Embryonic facial prominence (tissue), 1 donor: Measurements from ENCODE around the gene DYRK1A.
A peak's percentile ranks its signal among the peaks of the same experiment; 100 is the strongest.

Source experiments
- DNase-seq: peaks from one replicate; pipeline ENCODE4 v3.0.0-alpha.2; 2016; ENCODE audit errors: extremely low spot score

The DYRK1A gene

DNA sequence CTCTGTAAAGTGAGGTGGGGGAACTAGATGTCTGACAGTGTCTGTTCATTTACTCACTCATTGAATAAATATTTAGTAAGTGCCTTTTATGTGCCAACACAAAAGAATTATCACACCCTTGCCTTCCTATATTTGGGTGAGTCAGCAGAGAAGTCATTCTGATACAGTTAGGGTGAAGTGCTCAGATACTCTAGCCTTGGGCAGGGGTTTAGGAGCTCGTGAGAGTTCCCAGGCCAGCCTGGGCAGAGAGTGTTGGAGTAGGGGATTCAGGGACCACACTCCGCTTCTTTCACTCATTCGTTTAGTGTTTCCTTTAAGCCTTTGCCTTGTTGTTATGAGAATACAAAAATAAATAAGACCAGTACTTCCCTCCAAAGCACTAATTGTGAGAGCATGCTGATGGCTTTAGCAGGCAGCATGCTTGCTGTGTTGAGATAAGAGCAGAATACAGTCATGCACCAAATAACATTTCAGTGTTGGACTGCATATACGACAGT, 83.9 kb downstream of the DYRK1A start:
- no peak for DNase-seq

GRCh38 chr21:37451446-37451845, 84.9 kb downstream of the DYRK1A start:
- no peak for DNase-seq

DNA sequence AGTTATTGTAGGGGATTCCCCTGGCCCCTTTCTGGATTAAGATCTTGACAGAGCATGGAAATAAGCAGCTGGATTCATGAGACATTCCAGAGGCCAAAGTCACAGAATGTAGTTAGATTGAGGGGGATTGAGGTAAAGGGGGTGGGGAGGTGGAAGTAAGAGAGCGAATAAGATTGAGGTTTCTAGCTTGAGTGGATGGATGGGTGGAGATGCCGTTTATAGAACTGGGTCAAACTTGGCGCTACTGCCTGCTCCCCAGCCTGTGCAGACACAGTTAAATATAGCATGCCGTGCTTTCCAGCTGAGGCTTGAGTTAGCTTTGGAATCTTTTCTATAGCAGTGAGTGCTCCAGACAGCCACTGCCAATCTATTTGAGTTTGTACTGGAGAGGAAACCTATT, 85.7 kb downstream of the DYRK1A start:
- DNase-seq: peak; percentile 25

GRCh38 chr21:37453350-37453749, 86.8 kb downstream of the DYRK1A start:
- no peak for DNase-seq

DNA sequence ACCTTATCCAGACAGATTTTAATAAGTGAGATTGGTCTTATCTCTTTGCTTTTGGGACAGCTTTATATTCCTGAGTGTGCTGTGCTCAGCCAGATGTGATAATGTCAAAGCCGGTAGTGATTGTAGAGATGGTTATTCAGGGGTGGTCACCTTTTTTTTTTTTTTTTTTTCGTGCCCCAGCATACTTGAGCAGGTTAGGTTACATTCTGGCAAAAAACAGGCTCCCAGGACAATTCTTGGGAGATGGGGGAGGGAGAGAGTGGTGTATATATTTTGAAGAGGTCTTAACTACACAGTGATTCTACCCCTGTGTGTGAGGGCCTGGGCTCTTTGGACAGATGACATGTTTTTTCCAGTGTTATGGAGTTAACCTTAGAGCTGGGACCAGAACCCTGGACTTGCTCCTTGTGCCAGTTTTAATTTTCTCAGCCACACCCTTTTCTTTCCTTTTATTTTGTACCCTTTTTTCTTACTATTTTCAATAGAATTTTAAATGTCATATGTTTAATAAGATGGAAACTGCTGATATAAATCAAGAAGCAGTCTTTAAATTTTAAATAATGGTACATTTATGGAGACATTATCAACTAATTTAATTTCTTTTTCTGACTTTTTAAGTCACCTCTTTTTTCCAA, 88.4 kb downstream of the DYRK1A start:
- DNase-seq: no peak

GRCh38 chr21:37455504-37455911, 88.9 kb downstream of the DYRK1A start:
- DNase-seq: no peak

DNA sequence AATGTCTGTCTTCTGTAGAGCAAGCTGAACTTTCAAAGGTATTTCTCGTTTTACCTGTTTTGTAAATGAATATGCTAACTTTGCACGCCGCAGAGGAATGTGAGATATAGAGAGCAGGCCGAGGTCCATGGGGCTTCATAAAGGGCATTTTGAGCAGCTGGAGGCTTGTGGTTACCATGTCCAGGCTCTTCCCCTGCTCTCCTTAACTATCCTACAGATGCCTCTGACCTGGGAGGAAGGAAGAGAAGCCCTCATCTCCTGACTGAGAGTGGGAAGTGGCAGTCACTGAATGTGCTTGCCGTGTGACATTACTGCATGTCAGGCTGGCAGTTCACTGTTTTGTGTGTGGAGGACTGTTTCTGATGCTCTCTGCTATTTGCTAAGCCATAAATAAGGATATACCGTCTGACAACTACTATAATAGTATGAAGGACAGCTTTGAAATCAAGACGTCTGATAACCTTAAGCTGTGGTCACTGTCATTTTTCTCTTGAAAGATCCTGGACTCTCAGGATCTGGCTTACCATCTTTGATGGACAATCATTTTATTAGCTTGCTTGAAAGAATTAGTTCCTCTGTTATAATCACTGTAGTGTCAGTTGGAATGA, 92.2 kb downstream of the DYRK1A start:
- DNase-seq: no peak

- DNase-seq: no peak
Measured at GRCh38 chr21:37459575-37459974, 93.0 kb downstream of the DYRK1A start.

- DNase-seq: no peak
Measured at GRCh38 chr21:37460196-37460595, 93.6 kb downstream of the DYRK1A start.

DNA sequence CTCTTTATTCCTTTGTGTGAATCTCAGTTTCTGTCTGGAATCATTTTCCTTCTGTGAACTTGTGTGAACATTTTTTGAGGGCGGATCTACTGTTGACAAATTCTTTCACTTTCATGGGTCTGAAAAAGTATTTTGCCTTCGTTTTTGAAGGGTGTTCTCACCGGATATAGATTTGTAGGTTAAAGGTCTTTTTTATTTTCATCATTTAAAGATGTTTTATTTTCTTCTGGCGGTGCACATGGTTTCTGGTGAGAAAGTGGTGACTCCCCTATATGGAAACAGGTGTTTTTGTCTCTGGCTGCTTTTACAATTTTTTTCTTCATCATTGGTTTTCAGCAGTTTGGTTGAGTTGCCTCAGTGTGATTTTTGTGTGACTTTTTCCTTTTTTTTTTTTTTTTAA, 94.9 kb downstream of the DYRK1A start:
- no peak for DNase-seq

DNA sequence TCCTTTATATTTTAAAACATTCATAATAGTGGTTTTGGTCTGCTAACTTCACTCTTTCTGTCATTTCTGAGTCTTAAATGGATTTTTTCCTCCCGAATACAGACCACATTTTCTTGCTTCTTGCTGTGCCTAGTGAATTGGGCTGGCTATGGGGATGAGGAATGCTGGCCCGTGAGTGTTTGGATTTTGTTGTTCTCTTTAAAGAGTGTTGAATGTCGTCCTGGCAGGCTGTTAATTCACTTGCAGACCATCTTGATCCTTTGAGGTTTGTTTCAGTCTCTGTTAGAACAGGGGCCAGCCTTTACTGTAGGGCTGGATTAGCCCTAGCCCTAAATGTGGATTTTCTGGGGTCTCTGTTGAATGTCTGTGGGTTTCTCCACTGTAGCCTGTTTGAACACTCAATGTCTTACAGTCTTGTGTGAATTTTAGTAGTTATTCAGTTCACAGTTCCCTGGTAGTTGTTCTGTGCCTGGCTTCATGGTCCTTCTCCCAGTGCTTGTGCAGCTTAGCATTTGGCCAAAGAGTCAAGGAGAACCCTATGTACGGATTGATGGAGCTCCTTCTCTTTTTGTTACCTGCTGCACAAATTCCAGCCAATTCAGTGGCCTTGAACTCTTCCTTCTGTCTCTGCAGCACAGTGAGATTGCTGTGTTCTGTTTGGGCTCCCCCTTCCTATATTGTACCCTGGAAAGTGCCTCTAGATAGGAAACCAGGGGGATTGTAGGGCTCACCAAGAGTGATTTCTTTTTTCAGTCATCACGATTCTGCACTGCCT, 95.7 kb downstream of the DYRK1A start:
- no peak for DNase-seq

- no peak for DNase-seq
Measured at GRCh38 chr21:37463083-37463801, 96.7 kb downstream of the DYRK1A start.

DNA sequence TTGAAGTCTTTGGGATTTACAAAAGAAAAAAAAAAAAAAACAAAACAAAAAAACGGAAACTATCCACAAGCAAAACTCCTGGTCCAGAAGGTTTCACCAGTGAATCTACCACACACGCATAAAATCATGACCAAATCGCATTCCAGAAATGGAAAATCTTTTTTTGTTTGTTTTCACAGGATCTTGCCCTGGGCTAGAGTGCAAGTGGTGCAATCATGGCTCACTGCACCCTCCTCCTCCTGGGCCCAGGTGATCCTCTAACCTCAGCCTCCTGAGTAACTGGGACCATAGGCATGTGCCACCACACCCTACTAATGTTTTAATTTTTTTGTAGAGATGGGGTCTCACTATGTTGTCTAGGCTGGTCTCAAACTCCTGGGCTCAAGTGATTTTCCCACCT, 100.5 kb downstream of the DYRK1A start:
- no peak for DNase-seq

GRCh38 chr21:37468909-37469308, 102.3 kb downstream of the DYRK1A start:
- no peak for DNase-seq

DNA sequence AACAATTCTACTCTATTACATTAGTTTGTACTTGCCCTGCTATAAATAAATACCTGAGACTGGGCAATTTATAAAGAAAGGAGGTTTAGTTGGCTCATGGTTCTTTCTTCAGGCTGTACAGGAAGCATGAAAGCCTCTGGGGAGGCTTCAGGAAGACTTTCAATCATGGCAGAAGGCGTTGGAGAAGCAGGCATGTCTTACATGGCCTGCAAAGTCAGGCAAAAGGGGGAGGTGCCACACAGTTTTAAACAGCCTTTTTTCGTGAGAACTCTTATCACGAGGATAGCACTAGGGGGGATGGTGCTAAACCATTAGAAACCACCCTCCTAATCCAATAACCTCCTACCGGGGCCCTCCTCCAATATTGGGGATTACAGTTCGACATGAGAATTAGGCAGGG, 102.9 kb downstream of the DYRK1A start:
- DNase-seq: no peak

GRCh38 chr21:37472581-37472980, 106.0 kb downstream of the DYRK1A start:
- DNase-seq: no peak

DNA sequence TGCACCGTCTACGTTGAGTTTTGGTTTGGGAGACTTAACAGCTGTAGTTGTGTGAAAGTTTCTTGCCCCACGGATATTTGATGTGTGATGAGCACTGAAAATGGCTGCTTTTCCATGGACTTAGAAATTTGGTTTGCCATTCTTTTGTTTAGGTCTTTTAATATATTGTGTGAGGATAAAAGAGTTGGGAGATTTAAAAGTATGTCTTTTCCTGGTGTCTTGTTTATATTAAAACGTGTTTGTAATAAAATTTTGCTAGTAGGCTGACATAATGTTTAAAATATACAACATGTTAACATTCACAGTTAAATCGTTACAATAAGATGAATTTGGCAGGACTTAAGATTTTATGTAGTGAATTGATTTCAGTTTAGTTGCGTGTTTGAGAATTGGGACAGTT, 106.9 kb downstream of the DYRK1A start:
- no peak for DNase-seq

- DNase-seq: no peak
Measured at GRCh38 chr21:37474342-37474741, 107.8 kb downstream of the DYRK1A start.

GRCh38 chr21:37475186-37475868, 108.8 kb downstream of the DYRK1A start:
- no peak for DNase-seq

DNA sequence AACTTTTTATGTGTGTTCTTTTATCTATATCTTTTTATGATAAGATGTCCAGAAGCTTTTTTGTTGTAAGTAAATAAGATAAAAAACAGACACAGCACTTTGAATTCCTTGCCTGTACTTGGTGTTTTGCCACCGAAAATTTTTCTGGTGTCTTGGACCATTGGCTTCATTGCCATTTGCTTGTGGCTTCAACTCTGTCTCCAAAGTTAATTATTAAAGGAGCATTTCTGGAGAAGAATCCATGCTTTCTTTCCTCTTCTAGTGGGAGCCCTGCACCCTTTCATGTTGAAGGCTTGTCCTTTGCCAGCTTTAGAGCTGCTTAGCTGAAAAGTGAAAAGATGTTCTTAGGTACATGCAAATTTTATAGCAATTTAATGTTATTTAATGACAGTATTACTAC, 112.2 kb downstream of the DYRK1A start:
- no peak for DNase-seq

DNA sequence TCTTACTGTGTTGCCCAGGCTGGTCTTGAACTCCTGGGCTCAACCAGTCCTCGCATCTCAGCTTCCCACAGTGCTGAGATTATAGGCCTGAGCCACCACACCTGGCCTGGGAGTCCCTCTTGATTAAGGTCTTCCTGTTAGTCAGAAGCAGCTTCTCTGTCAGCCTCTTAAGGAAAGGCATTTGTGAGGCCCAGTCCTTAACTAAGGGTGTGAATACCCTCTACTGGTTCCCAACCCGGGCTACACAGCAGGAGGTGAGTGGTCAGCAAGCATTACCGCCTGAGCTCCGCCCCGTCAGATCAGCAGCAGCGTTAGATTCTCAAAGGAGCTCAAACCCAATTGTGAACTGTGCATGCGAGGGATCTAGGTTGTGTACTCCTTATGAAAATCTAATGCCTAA, 117.2 kb downstream of the DYRK1A start:
- no peak for DNase-seq
